Ectodermal cell (in vitro differentiated cells): ENCODE results near the gene RAB35.

Source experiments
- H3K27ac ChIP-seq: 2 replicates; pipeline ENCODE4 v1.7.0; 2013; ENCODE audit warnings: mild to moderate bottlenecking, low read depth, low read length; ENCODE audit not compliant: insufficient read depth, poor library complexity, severe bottlenecking
- H3K27me3 ChIP-seq: 2 replicates; pipeline ENCODE4 v1.7.0; 2013; ENCODE audit warnings: mild to moderate bottlenecking, low read length; ENCODE audit not compliant: insufficient read depth, control insufficient read depth, poor library complexity, severe bottlenecking
- H3K36me3 ChIP-seq: one replicate; pipeline ENCODE4 v1.7.0; 2013; ENCODE audit warnings: low read length; ENCODE audit not compliant: control insufficient read depth, insufficient read depth
- H3K4me1 ChIP-seq: one replicate; pipeline ENCODE4 v1.7.0; 2013; ENCODE audit warnings: low read length; ENCODE audit not compliant: control insufficient read depth, insufficient read depth
- H3K4me3 ChIP-seq: 2 replicates; pipeline ENCODE4 v1.7.0; 2013; ENCODE audit warnings: low read depth, low read length, control low read depth; ENCODE audit not compliant: insufficient read depth
- H3K9me3 ChIP-seq: 2 replicates; pipeline ENCODE4 v1.7.0; 2013; ENCODE audit warnings: mild to moderate bottlenecking, low read length, moderate library complexity; ENCODE audit not compliant: control insufficient read depth
- WGBS, 2 experiments: methylation state at CpG; one replicate each; pipeline ENCODE4 v1.1.7; 2013; ENCODE audit warnings: missing lambda C conversion rate in 2 of 2; 5-methylcytosine and 5-hydroxymethylcytosine counted together

The RAB35 gene

DNA sequence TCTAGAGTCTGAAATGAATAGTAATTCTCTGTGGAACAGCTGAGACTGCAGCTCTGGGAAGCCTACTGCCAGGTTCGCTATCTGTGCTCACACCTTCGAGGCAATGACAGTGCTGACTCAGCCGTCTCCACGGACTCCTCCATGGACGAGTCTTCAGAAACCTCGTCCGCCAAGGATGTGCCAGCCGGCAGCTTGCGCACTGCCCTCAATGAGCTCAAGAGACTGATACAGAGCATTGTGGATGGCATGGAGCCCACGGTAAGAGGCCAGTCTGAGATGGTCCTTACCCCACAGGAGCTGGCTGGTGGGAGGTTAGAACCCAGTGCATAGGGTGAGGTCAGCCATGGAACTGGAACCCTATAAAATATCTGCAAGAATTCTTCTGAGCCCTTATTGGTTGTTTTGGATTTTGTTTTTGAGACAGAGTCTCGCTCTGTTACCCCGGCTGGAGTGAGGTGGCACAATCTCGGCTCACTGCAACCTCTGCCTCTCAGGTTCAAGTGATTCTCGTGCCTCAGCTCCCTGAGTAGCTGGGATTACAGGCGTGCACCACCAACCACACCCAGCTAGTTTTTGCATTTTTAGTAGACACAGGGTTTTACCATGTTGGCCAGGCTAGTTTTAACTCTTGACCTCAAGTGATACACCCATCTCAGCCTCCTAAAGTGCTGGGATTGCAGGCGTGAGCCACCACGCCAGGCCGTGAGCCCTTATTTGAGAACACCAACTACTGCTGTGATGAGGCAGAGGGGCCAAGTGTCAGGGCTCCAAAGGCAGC, 43.9 kb downstream of the RAB35 start:
- H3K9me3 ChIP-seq = no peaks in the 10 kb centered on the region
- WGBS, 2 experiments = 95 to 96% methylated on average over 18 of the region's 18 CpGs
- no peak overlapping the region for H3K4me3 ChIP-seq
- H3K27me3 ChIP-seq = no peaks in the 10 kb centered on the region
- H3K4me1 ChIP-seq = no peaks in the 10 kb centered on the region
- H3K27ac ChIP-seq = no peak overlapping the region
- H3K36me3 ChIP-seq = no peaks in the 10 kb centered on the region

DNA sequence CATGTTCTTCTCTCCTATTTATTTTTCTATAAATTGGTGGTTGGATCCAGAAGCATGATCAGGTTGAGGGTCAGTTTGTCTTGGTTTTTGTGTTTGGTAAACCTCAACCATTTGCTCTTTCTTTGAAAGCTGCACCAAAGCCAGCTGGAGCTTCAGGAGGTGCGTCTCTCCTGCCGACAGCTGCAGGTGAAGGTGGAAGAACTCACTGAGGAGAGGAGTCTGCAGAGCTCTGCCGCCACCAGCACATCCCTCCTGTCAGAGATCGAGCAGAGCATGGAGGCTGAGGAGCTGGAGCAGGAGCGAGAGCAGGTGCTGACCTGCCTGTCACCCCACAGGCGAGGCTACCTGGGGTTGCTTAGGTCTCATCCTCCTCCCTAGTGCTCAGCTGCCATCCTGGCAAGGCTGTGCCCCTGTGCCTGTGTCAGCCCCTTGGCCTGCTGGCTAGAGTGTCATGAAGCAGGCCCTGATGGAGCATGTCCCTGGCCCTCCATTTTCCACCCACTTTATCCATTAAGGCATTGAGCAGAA, 45.0 kb downstream of the RAB35 start:
- no peak overlapping the region for H3K27ac ChIP-seq
- 95 to 96% methylated on average over 6 of the region's 6 CpGs for WGBS, 2 experiments
- H3K4me3 ChIP-seq = no peak overlapping the region
- no peaks in the 10 kb centered on the region for H3K27me3 ChIP-seq
- H3K36me3 ChIP-seq = no peaks in the 10 kb centered on the region
- H3K9me3 ChIP-seq = no peaks in the 10 kb centered on the region
- H3K4me1 ChIP-seq = no peaks in the 10 kb centered on the region

DNA sequence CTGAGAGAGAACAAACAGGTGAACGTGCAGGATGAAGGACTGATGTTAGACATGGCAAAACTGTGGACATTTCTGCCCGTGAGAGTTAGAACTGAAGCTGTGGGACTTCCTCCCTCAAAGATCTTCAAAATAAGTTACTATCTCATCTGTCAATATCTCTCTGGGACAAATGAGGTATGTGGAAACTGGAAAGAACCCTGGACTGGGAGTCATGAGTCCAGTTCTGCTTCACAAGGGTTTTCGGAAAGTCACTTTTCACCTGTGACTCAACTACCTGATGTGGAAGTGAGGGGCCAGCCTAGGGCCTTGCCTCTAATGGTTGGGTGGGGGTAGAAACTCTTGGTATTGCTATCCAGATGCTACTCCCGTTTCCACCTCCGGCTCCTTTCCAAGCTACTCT, 47.3 kb downstream of the RAB35 start:
- H3K4me1 ChIP-seq = peaks cover 4% of the 10 kb centered on the region
- WGBS, 2 experiments = 87 to 93% methylated on average over 3 of the region's 5 CpGs
- no peak overlapping the region for H3K4me3 ChIP-seq
- H3K9me3 ChIP-seq = no peaks in the 10 kb centered on the region
- no peak overlapping the region for H3K27ac ChIP-seq
- no peaks in the 10 kb centered on the region for H3K27me3 ChIP-seq
- no peaks in the 10 kb centered on the region for H3K36me3 ChIP-seq

DNA sequence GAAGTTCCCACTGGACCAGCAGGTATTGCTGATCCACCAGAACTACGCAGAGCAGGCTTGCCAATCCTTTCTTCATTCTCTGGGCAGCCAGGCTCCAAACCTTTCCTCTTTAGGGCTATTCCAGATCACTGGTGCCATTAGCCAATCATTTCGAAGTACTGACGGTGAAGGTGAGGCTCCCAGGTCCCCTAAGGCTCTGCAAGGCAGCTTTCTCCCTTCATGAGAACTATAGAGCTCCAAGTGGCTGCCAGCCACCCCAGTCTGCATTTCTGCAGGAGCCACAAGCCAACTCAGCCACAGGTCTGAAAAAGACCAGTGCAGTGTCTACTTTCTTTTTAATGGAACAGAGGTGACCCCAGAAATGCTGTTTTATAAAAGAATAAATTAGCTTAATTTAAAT, 48.7 kb downstream of the RAB35 start:
- no peaks in the 10 kb centered on the region for H3K27me3 ChIP-seq
- peaks cover 11% of the 10 kb centered on the region for H3K4me1 ChIP-seq
- no peak overlapping the region for H3K4me3 ChIP-seq
- no peak overlapping the region for H3K27ac ChIP-seq
- H3K36me3 ChIP-seq = no peaks in the 10 kb centered on the region
- 86 to 90% methylated on average over 3 of the region's 3 CpGs for WGBS, 2 experiments
- H3K9me3 ChIP-seq = no peaks in the 10 kb centered on the region

DNA sequence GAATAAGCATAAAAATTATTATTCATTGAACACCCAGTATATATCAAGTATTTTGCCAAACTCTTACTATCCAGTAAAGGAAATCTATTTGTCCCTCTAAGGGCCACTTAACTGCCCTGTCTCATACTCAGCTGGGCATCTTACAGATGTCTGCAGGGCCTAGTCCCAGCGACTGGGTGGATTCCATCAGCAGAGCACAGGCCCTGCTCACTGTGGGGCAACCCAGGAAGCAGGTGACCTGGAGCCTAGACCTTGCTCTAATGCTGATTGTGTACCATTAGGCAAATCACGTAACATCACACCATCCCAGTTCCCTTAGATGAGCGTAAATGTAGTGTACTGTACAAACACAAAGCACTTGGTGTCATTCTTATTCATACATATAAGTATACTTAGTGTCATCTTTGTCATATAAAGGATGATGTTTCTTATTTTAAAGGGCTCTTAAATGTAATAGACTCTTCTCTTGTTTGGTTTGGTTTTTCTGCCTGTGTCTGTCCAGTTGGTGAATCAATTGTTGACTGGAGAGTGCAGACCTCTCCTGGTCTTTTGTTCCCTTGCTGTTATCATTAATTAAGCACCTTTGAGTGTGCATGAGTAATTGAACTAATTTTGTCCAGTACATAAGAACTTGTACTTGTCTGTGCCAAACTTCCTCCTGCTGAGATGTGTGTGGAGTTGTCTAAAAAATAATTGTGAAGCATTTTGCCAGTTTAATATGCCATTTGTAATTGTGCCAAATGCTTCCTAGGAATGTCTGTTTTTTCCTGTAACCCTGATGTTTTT, 49.3 kb downstream of the RAB35 start:
- Histone ChIP-seq H3K27me3 (no peaks in the 10 kb centered on the region), H3K4me1 (peaks cover 11% of the 10 kb centered on the region)
- 92% methylated on average over 2 to 3 of the region's 3 CpGs for WGBS, 2 experiments

DNA sequence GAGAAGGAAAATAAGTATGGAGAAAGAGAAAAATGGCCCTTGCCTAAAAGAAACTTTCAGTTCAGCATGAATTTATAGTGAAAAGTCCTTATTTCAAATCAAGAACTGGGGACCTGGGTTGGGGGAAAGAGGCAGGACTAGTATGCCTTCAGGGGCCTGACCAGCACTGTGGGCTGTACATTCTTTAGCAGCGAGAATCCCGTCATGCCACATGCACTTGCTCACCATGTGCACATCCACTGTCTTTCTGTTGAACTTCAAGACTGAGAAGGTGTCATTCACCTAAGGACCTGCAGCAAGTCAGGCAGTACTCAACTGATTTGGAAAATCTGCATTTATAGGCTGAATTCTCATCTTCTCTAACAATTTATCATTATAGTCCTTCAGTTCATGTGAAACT, 50.2 kb downstream of the RAB35 start:
- WGBS, 2 experiments = 90 to 93% methylated on average over 2 of the region's 2 CpGs
- H3K4me1 ChIP-seq = peaks cover 11% of the 10 kb centered on the region
- no peak overlapping the region for H3K27ac ChIP-seq
- H3K36me3 ChIP-seq = no peaks in the 10 kb centered on the region
- H3K4me3 ChIP-seq = no peak overlapping the region
- no peaks in the 10 kb centered on the region for H3K27me3 ChIP-seq
- no peaks in the 10 kb centered on the region for H3K9me3 ChIP-seq

More for the DNA sequence above, 49.3 kb downstream of the RAB35 start:
- no peak overlapping the region for H3K4me3 ChIP-seq
- H3K27ac ChIP-seq = no peak overlapping the region
- H3K9me3 ChIP-seq = no peaks in the 10 kb centered on the region
- no peaks in the 10 kb centered on the region for H3K36me3 ChIP-seq

DNA sequence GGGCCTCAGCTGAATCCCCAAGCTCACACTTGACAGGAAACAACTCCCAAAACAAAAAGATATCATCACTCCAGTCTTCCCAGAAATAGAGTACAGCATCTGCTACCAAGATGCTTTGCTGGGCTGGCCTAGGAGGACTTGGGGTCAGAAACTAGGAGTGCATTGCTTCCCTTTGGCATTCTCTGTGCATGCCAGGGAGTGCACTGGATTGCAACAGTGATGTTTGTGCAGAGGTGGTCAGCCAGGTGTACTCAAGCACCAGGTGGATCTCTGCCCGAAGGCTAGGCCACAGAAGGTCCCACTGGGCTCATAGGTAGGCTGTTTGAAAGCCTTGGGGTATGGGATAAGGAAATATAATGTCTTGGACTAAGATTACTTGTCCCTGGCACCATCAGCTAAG, 51.1 kb downstream of the RAB35 start:
- Histone ChIP-seq H3K27ac (no peak overlapping the region), H3K27me3 (no peaks in the 10 kb centered on the region), H3K36me3 (no peaks in the 10 kb centered on the region), H3K4me3 (no peak overlapping the region), H3K4me1 (peaks cover 11% of the 10 kb centered on the region), H3K9me3 (no peaks in the 10 kb centered on the region)
- 93 to 94% methylated on average over 1 of the region's 1 CpG for WGBS, 2 experiments

DNA sequence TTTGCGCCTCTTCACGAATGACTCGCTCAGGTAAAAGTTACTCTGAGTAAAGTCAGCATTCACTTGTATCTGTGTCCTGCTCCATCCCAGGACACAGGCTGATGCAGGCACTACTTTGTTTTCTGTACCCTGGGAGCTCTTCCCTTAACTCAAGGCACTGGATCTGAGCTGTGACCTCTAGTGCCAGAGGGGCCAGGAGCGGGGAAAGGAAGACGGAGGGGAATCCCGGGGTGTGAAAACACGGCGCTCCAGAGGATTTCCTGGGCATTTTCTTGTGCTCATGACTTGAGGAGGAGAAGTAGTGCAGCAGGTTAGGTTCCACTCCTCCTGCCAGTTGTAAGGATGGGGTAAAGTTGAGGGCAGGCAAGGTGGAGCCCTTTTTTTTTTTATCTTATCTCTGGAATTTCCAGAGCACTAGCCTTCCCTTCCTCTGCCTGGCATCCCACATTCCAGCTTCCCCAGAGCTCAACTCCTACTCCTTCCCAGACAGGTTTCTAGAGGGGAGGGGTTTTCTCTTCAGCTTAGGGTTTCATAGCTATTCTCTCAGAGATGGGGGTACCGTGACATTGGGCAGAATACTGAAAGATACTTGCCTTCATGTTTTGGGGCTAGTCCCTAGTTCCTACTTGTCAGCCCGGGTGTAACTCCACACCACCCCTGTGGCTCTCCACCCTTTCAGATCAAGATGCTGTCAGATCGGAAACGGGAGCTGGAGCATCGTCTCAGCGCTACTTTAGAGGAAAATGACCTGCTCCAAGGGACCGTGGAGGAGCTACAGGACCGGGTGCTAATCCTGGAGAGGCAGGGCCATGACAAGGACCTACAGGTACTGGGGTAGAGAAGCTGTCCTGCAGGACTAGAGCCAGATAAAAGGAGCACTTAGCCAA, 52.3 kb downstream of the RAB35 start:
- H3K4me3 ChIP-seq = no peak overlapping the region
- H3K4me1 ChIP-seq = peaks cover 11% of the 10 kb centered on the region
- no peaks in the 10 kb centered on the region for H3K9me3 ChIP-seq
- H3K36me3 ChIP-seq = no peaks in the 10 kb centered on the region
- H3K27ac ChIP-seq = no peak overlapping the region
- no peaks in the 10 kb centered on the region for H3K27me3 ChIP-seq
- WGBS, 2 experiments = 82 to 84% methylated on average over 16 of the region's 16 CpGs

DNA sequence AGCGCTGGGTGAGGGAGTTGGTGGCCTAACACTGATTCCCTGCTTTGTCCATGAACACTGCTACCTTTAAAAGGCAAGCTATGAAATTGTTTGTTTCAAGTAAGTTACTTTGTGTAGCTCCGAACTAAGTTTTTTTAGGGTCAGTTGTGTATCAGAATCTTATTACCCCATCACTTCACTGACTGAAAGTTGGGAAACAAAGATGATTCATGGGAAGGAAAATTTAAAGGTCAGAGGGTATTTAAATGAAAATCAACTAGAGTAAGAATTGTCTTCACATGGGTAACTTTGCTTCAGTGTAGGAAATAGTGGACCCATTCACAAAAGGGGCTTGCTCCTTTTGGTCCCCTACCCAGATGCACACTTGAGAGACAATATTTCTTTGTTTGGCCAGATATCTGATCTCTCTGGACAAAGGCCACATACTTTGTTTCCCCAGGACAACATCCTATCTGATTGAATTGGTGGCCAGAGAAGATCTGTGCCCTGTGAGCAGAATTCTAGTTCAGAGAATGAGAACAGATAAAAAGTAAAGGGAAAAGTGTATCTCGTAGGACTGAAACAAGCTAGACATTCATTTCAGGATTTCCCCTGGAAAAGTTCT, 53.5 kb downstream of the RAB35 start:
- no peak overlapping the region for H3K27ac ChIP-seq
- H3K4me1 ChIP-seq = peaks cover 11% of the 10 kb centered on the region
- H3K36me3 ChIP-seq = no peaks in the 10 kb centered on the region
- no peaks in the 10 kb centered on the region for H3K9me3 ChIP-seq
- no peak overlapping the region for H3K4me3 ChIP-seq
- no peaks in the 10 kb centered on the region for H3K27me3 ChIP-seq
- 95% methylated on average over 2 to 3 of the region's 3 CpGs for WGBS, 2 experiments
